Nephron (organoid): ENCODE measurements around the gene AUP1.
"Not testable (repeated sequence)": the region's sequence is repeated elsewhere in the genome, so short reads cannot be mapped to it uniquely, and the experiment has no call there.

Experiments used
- H3K27ac Mint-ChIP-seq, 3 experiments: 2 replicates each; pipeline ENCODE4 v1.8.0; 2020; ENCODE audit warnings: mixed read lengths in 3 of 3, mild to moderate bottlenecking in 2 of 3, moderate library complexity in 1 of 3
- H3K27me3 Mint-ChIP-seq: 2 replicates; pipeline ENCODE4 v1.8.0; 2021; ENCODE audit warnings: low read depth, mild to moderate bottlenecking, moderate library complexity, mixed read lengths
- H3K36me3 Mint-ChIP-seq: 2 replicates; pipeline ENCODE4 v1.8.0; 2020; ENCODE audit warnings: low read depth, mixed read lengths
- H3K4me1 Mint-ChIP-seq: 2 replicates; pipeline ENCODE4 v1.8.0; 2020; ENCODE audit warnings: mixed read lengths
- H3K4me3 Mint-ChIP-seq, 3 experiments: 2 replicates each; pipeline ENCODE4 v1.8.0; 2020; ENCODE audit warnings: mild to moderate bottlenecking in 3 of 3, mixed read lengths in 3 of 3, moderate library complexity in 2 of 3
- H3K9me3 Mint-ChIP-seq: 2 replicates; pipeline ENCODE4 v1.8.0; 2020; ENCODE audit warnings: mixed read lengths
- TF ChIP-seq, protein P1 (sequence below), 3 experiments: fragments of 200-600 bp; sonication (generic); IDR thresholded peaks; one replicate each; pipeline ENCODE4 v1.5.0; 2021; ENCODE audit warnings: antibody characterized with exemption in 3 of 3; ENCODE audit not compliant: unreplicated experiment in 3 of 3

The AUP1 gene

DNA sequence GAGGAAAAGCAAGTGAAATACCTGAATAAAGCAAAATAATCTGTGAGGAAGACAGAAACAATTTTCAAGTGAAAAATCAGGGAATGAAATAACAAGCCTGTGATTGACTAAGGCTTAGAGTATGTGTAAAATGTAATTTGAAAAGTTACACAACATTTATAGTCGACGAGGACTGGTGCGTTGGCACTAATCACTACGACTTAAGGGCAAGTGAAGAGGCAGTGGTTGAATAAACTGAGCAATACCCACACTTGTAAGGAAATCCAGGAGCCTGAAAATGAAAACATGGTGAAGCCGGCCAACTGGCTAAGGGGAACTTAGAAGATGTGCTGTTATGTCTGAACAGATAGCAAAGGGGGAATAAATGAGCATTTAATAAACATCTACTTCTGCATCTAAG lies 38.4 kb upstream of the AUP1 start:
- H3K27ac Mint-ChIP-seq: no peak overlapping the region
- H3K4me3 Mint-ChIP-seq: no peak overlapping the region
- H3K36me3 Mint-ChIP-seq: no peaks in the 10 kb centered on the region
- peaks cover 34% of the 10 kb centered on the region for H3K27me3 Mint-ChIP-seq
- H3K9me3 Mint-ChIP-seq: no peaks in the 10 kb centered on the region
- no peaks in the 10 kb centered on the region for H3K4me1 Mint-ChIP-seq
- TF ChIP-seq, protein P1, sequence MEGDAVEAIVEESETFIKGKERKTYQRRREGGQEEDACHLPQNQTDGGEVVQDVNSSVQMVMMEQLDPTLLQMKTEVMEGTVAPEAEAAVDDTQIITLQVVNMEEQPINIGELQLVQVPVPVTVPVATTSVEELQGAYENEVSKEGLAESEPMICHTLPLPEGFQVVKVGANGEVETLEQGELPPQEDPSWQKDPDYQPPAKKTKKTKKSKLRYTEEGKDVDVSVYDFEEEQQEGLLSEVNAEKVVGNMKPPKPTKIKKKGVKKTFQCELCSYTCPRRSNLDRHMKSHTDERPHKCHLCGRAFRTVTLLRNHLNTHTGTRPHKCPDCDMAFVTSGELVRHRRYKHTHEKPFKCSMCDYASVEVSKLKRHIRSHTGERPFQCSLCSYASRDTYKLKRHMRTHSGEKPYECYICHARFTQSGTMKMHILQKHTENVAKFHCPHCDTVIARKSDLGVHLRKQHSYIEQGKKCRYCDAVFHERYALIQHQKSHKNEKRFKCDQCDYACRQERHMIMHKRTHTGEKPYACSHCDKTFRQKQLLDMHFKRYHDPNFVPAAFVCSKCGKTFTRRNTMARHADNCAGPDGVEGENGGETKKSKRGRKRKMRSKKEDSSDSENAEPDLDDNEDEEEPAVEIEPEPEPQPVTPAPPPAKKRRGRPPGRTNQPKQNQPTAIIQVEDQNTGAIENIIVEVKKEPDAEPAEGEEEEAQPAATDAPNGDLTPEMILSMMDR (IDR thresholded peaks at IDR 0.05; ENCODE audit: unreplicated experiment in 3 of 3): no peak

DNA sequence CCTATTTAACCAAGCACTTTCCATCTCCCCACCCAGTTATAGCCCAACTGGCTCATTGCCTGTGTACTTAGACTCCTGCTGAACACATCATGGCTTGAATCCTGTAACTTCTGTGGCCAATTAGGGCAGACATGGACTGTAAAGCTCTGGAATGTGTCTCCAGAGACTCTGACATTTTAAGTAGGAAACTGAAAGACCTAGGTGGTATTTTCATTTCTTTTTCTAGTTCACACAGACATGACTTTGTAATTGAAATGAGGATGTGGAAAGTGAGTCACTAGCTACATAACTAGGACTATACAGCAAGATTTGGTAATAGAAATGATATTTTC lies 37.2 kb upstream of the AUP1 start:
- no peaks in the 10 kb centered on the region for H3K4me1 Mint-ChIP-seq
- no peak overlapping the region for H3K4me3 Mint-ChIP-seq
- H3K27me3 Mint-ChIP-seq: peaks cover 46% of the 10 kb centered on the region
- no peak overlapping the region for H3K27ac Mint-ChIP-seq
- no peaks in the 10 kb centered on the region for H3K9me3 Mint-ChIP-seq
- TF ChIP-seq, protein P1 (IDR thresholded peaks at IDR 0.05; ENCODE audit: unreplicated experiment in 3 of 3): no peak
- H3K36me3 Mint-ChIP-seq: no peaks in the 10 kb centered on the region

DNA sequence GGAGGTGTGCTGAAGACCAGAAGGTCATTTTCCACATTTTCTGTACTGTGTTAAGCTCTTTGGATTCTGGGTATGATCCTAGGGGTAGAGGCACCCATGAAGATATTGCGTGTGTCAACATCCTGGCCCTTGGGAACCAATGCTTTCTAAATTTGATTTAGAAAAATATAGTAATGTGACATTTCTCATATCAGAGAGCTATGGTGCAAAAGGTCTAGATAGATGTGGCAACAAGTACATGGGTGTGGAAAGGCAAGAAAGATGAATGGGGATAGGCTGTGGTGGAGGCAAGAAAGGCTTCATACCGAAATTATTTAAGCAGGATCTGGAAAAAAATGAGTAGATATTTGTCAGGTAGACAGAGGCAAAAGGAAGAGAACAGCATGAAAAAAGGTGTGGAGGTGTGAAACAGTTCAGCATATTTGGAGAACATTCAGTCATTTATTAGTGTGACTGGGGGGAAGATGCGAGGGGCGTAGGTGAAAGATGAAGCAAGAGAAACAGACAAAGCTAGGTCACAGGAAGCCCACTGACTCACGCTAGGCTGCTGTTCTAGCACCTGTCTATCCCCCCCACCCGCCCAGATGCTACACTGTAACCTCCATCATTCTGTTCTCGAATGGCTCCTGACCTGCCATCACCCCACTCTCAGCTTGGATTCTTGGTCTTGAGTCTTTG lies 36.7 kb upstream of the AUP1 start:
- Mint-ChIP-seq H3K27me3 (peaks cover 51% of the 10 kb centered on the region), H3K9me3 (no peaks in the 10 kb centered on the region), H3K4me1 (no peaks in the 10 kb centered on the region), H3K27ac (no peak overlapping the region), H3K36me3 (no peaks in the 10 kb centered on the region), H3K4me3 (no peak overlapping the region)
- TF ChIP-seq, protein P1 (IDR thresholded peaks at IDR 0.05; ENCODE audit: unreplicated experiment in 3 of 3): no peak

DNA sequence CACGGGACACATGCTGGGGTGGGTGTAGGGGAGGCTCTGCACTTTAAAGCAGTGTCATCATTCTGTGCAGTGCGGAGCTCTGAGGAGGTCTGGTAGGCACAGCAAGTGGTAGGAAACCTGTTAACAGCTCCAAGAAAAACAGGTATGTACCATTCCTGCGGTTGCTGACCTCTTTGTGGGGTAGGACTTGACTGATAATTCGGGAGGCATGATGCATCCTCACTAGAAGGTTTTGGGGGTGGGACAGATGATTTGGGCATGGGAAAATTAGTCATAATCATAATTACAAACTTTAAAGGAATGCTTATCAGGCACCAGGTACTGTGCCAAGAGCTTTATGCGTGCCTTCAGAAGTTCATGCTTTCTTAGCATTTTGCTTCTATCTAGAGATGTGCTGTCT lies 34.7 kb upstream of the AUP1 start:
- Mint-ChIP-seq H3K27me3 (peaks cover 65% of the 10 kb centered on the region), H3K27ac (no peak overlapping the region), H3K4me3 (no peak overlapping the region), H3K9me3 (no peaks in the 10 kb centered on the region), H3K36me3 (no peaks in the 10 kb centered on the region), H3K4me1 (no peaks in the 10 kb centered on the region)
- TF ChIP-seq, protein P1 (IDR thresholded peaks at IDR 0.05; ENCODE audit: unreplicated experiment in 3 of 3): no peak

GRCh38 chr2:74562126-74562775 lies 32.7 kb upstream of the AUP1 start:
- H3K27me3 Mint-ChIP-seq: peaks cover 74% of the 10 kb centered on the region
- no peaks in the 10 kb centered on the region for H3K4me1 Mint-ChIP-seq
- H3K4me3 Mint-ChIP-seq: peak overlapping the region in 1 of 3 experiments; percentile 24
- H3K36me3 Mint-ChIP-seq: no peaks in the 10 kb centered on the region
- TF ChIP-seq, protein P1 (IDR thresholded peaks at IDR 0.05; ENCODE audit: unreplicated experiment in 3 of 3): no peak
- no peaks in the 10 kb centered on the region for H3K9me3 Mint-ChIP-seq
- H3K27ac Mint-ChIP-seq: no peak overlapping the region

DNA sequence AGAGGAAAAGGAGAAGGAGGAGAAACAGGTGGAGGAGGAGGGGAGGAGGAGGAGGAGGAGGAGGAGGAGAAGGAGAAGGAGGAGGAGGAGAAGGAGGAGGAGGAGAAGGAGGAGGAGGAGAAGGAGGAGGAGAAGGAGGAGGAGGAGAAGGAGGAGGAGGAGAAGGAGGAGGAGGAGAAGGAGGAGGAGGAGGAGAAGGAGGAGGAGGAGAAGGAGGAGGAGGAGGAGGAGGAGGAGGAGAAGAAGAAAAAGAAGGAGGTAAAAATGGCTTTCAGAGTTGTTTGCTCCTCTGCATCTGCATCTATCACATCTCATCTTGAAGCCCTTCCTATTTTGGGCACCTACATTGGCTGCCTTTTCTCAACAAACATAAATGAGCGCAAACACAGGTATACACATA lies 31.5 kb upstream of the AUP1 start:
- H3K27ac Mint-ChIP-seq, H3K4me1 Mint-ChIP-seq, H3K9me3 Mint-ChIP-seq, H3K36me3 Mint-ChIP-seq, H3K4me3 Mint-ChIP-seq: not testable (repeated sequence)
- peaks cover 73% of the 10 kb centered on the region for H3K27me3 Mint-ChIP-seq
